HG03135 (cell line): ENCODE measurements around the gene UBAC1.

Source experiments
- ATAC-seq: cut with Tn5 transposase; IDR thresholded peaks from one replicate; pipeline ENCODE4 v1.9.1; 2021; ENCODE audit warnings: mild to moderate bottlenecking, moderate library complexity; ENCODE audit not compliant: unreplicated experiment

The UBAC1 gene

DNA sequence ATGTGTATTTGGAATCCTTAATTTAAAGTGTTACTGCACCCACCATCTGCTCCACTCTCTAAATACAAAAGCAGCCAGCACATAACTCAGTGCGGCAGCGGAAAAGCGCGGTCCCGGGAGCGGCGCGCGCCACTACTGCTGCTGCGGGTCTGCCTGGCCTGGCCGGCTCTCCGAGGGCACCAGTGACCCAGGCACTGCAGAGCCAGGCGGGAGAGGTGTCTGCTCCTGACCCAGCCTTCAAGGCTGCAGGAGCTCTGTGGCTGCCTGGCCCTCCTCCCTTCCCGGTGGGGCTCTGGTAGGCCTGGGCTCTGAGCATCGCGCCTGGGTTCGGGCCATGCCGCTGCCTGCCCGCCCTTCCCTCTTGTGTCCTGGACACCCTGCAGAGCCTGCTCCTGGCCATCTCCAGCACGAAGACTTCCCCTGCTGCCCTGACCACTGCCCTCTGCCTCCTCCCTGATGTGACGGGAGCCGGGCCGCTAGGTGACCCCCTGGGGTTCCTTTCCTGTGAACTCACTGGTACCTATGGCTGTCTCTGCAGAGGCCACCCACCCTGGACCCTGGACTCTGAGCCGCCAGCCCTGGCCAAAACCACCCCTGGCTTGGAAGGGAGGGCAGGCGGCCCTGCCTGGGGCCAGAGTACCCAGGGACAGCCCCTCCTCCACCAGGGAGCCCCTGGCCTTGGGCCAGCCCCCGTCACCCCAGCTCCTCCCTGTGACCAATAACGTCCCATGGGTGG is 32.8 kb upstream of the UBAC1 start:
- no peak for ATAC-seq

DNA sequence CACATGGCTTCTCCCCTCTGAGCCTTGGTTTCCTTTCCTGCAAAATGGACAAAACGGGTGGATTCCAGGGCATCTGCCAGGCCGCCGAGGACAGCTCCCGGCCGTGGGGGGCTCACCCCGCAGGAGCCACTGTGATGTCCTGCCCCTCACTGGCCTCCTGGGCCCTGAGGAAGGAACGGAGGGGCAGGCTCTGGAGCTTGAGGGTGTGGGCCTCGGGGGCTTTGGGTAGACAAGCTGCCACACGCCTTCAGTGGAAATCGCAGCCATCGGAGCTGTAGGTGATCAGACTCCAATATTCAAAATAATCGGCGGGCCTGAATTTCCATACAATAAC is 32.2 kb upstream of the UBAC1 start:
- no peak for ATAC-seq

DNA sequence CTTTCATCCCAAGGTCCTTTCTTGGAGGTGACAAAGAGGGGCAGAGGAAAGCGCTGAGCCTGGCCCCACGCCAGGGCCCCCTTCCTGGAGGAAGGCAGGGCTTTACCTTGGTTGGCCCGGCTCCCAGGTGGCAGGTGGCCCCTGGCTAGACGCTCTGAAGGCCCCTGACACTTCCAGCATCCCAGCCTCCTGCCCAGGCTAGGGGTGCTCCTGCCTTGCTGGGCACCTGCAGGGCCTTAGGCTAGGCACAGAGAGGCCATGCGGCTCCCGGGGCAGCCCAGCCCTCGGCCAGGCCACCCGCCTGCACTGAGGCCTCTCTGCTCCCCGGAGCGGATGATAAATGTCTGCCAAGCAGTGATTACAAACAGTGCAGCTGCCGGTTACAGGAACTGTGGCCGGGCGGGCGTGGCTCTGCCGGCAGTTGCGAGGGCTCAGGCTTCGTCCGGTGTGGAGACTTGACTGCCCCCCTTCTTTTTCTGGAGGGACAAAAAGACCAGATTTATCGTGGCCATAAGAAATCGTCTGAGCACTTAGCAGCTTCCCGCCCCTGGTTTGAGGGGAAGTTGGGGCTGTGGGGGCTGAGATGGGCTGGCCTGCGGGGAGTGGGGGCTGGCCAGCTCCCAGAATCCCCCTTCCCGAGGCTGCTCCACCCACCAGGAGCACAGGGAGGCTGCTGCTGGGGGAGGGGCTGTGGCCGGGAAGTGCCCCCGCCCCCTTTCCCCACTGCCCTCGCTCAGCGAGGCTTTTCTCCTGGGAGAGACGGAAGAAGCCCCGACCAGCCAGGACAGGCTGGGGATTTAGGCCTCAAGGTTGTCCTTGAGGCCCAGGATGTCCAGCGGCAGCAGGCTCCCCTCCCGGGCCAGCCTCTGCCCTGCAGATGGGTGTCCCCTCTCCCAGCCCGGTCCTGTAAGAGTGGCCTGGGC is 31.6 kb upstream of the UBAC1 start:
- ATAC-seq: no peak

DNA sequence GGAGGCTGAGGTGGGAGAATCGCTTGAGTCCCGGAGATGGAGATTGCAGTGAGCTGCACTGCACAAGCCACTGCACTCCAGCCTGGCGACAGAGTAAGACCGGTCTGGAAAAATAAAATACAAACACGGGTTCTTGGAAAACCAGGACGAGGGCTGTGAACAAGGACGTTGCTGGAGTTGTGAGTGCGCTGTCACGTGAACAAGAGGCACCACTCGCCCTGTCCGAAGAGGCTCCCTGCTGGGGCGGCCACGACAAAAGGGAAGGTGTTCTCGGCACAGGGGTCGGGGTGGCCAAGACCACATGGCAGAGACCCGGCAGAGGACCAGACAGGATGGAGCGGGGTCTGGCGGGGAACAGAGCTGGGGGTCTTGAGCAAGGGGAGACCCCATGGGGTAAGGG is 30.6 kb upstream of the UBAC1 start:
- ATAC-seq: no peak

DNA sequence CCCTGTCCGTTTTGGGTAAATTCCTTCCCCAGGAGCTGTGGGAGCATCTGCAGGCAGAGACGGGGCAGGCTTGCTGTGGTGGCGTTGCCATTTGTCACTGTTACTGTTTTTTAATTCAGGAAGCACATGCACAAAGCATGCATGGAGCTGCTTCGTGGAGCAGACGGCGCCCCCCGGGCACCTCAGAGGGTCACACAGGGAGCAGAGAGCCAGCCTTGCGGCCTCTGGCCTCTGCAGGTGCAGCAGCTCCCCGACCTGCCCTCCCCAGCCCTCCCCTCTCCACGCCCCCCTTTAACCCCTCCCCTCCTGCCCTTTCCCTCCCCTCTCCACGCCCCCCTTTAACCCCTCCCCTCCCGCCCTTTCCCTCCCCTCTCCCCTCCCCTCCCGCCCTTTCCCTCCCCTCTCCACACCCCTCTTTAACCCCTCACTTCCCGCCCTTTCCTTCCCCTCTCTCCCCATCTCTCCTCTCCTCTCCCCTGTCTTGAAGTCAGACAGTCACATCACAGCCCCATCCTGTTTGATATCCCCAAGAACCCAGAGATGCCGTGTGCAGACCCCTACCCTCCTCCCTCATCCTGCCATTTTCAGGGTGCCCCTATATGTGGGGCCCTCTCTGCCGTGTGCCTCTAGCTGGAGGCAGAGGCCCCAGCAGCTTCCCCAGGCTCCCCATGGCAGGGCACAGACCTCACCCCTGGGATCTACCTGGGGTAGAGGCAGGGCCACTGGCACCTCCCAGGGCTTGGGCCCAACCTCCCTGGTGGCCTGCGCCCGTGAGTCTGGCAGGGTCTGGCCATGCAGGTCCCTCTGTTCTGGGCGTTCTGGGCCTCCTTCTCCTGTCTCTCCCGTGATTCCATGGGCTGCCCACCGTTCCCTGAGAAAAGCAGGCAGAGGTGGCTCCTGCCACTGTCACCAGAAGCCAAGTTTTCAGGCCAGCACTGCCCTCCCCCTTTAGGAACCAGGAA is 29.6 kb upstream of the UBAC1 start:
- ATAC-seq: no peak

DNA sequence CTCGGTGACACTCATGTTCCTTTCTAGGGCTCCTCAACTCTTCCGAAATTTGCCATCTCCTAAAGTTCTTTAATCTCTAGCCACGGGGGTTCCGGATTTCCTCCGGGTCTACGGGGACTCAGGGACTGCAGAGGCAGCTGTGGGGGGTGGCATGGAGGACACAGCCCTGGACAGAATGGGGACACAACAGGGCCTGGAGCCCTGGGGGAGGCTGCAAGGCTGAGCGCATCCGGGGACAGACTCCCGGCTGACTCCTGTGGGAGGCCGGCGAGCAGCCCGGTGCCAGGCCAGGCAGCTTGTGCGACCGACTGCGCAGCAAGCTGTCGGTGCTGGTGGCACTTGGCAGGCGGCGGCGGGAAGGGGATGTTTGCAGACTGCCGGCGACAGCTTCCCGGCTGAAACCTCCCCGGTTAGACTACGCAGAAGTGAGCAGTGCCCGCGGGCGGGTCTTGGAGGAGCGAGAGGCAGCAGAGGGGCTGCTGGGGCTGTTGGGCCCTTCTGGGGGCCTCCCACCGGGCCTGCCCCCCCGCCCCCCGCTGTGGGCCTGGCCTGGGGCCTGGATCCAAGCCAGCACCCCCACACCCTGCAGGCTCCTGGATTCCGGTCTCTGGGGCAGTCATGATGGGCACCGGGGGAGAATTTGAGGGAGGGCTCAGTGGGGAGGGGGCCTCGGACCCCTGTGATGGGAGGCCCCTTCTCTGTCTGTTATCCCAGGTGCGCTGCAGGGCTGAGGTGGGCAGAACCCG is 28.7 kb upstream of the UBAC1 start:
- no peak for ATAC-seq

DNA sequence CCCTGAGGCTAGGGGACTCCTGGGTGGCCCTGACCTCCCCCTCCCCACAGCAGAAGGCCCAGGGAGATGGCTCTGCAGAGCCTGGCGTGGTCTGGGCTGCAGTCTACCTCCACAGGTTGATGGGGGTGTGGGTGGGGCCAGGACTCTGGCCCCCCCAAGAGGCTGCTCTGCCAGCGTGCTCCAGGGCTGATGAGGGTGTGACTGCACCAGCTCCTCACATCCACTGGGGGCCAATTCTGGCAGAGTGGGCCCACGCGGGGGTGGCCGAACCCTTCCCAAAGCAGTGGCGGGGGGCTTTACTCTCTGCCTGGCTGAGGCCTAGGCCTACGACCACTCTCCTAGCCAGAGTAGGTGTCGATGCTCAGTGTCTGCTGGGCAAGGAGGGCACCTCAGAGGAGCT is 28.0 kb upstream of the UBAC1 start:
- ATAC-seq: no peak

DNA sequence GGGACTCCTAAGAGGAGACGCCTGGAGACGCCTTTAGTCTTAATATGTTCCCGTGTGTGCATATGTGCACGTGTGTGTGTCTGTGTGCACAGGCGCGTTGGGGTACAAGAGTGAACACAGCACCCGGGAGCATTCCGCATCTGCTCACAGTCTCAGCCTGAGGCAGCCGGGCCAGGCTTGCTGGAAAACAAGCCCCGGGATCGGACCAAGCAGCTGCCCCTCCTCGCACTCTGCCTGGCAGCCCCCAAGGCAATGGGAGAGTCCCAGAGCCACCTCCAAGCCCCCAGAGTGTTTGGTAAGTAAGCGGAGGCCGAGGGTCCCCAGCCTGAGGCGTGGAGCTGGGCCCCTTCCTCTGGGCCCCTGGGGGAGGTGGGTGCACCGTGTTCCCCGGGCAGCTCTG is 27.3 kb upstream of the UBAC1 start:
- no peak for ATAC-seq

DNA sequence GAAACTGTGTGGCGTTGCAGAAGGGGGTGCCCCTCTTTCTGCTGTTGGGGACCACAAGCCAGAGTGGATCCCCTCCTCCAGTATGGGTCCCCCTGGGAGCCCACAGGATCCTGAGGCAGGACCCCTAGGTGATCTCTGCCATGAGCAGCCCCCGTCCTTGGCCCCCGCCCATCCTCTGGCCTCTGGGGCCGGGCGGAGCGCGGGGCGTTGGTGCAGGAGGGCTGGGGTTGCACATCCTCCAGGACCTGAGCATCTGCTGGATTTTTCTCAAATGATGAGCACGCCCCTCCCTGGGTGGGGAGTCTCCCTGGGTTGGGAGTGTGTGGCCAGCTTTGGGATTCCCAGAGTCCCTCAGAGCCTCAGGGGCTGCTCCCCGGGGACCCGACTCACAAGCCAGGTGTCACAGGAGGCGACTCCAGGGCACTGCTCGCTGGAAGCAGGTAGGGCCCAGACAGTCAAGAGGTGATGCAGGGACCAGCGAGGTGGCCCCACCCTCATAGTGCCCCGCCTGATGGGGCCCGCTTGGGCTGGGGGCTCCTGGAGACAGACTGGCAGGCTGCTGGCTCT is 26.7 kb upstream of the UBAC1 start:
- no peak for ATAC-seq

DNA sequence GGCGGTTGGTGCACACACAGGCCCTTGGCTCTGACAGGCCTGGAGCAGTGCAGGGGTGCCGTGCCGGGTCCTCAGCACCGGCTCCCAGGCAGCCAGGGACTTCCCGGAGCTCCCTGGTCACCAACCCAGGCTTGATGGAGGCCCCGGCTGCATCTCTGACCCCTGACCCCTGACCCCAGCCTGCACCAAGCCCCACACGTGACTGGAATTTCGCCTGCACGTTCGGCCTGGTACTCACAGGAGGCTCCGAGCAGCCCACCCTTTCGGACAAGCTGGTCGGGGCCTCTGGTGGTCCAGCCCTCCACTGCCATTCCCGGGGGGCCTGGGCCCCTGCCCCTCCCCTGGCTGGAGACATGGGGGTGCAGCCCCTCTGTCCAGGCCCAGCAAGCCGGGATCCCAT is 25.4 kb upstream of the UBAC1 start:
- no peak for ATAC-seq

DNA sequence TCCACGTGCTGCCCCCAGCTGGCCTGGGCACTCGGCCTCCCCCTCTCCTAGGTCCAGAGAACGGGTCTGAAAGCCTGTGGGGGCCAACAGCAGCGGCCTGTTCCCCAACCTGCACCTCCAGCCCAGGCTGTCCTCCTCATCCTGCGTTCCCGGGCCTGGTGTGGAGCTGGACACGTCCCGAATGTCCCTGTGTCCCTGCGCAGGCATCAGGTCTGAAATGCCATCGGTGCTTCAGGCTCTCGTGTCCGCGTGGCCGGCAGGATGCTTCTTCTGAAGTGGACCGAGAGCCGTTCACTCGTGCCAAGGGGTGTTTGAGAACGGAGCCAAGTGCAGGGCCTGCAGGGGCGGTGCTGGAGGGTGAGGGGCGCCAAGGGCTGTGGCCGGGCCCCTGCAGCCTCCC is 24.7 kb upstream of the UBAC1 start:
- no peak for ATAC-seq

DNA sequence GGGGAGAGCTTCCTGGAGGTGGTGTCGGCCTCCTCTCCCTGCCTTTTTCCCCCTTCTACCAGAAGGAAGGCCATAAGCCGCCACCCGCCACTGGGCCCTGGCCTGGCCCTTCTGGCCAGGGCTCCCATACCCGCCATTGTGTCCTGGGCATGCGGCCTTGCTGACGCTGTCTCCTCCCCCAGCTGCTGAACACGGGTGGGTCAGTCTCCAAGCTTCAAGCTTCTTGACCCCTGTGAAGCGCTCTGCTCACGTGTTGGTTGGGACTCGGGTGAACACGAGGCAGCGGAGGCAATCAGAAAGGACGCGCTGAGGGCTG is 24.2 kb upstream of the UBAC1 start:
- ATAC-seq: no peak

DNA sequence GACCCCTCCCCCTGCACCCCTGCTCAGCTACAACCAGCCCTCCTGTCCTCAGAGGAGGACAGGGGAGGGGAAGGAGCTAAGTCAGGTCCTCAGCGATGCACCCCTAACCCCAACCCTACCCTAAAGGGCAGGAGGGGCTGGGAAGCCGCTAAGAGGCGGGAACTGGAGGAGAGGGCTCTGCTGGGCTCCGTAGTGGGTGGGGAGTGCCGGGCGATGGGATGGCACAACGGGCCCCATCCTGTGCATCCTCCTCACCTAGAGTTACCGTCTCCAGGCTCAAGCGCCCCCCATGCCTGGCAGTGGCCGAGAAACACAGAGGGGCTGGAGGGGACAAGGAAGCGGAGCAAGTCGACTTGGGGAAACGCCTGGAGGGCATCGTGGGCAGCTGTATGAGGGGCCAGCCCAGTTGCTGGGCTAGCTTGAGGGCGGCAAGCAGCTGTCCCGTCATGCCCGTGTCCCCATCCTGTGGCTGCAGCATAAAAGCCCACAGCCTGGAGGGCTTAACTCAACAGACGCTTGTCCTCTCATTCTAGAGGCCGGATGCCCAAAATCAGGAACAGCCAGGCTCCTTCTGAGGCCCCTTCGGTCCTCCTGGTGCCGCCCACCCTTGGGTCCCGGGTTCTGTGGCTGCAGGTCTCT is 23.0 kb upstream of the UBAC1 start:
- ATAC-seq: no peak

DNA sequence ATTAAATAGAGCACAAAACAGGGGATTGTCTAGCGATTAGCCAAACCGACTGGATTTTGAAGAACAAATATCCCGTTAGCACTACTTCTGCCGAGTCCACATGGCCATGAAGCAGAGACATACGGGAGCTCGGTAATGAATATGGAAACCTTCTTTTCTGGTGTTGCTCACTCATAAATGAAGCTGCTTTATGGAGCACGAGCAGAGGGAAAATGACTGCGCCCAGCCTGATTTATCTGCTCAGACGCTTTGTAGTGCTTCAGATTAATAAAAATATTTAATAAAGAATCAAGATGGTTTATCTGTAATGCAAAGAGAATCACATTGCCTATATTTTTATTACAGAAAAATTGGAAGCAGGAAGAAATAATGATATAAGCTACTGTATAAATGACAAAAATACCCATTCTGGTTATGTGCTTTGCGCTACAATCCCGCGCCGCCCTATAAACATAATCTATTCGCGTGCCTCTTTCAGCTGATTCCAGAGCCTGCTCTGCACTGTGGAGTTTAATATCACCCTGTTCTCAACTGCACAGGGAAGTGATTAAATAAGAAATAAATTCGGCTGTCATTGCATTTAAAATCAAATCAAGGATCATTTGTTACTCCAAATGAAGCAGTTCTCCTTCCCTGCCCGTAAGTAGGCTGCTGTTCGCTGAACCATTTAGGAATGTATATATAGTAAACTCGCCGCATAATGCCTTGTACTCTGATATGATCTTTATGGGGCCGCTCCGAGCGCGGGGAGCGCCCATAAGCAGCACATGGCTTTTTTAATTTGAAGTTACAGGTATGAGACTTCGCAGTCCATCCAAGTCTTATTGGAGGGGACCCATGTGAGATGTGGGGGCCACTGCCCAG is 22.3 kb upstream of the UBAC1 start:
- no peak for ATAC-seq

DNA sequence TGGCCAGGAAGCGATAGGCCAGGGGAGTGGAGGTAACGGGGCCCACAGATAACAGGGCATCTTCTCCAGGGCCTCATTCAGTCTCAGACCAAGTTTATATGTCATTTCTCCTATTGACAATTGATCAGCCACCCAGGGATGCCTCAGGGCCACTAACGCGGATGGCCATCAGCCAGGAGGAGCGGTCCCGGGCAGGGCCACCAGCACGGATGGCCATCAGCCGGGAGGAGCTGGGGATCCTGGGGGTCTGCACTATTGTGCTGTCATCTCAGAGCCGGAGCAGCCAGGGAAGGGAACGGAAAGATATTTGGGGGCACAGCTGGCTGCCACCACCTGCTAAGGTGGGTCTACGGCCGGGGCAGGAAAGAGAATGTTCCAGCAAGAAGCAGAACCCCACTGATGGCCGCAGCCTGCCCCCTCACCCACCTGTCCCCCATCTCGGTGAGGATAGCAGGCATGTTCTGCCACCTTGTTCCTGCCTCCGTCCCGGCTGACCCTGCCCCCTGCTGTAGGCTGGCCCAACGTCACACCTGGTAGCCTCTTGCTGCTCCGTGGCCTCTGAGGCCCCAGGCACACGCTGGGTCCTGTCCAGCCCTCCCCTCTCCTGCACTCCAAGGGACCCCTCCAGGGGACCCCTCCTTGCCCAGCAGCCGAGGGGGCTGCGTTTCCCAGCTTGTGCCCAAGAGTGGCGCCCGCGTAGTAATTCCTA is 21.5 kb upstream of the UBAC1 start:
- ATAC-seq: no peak

DNA sequence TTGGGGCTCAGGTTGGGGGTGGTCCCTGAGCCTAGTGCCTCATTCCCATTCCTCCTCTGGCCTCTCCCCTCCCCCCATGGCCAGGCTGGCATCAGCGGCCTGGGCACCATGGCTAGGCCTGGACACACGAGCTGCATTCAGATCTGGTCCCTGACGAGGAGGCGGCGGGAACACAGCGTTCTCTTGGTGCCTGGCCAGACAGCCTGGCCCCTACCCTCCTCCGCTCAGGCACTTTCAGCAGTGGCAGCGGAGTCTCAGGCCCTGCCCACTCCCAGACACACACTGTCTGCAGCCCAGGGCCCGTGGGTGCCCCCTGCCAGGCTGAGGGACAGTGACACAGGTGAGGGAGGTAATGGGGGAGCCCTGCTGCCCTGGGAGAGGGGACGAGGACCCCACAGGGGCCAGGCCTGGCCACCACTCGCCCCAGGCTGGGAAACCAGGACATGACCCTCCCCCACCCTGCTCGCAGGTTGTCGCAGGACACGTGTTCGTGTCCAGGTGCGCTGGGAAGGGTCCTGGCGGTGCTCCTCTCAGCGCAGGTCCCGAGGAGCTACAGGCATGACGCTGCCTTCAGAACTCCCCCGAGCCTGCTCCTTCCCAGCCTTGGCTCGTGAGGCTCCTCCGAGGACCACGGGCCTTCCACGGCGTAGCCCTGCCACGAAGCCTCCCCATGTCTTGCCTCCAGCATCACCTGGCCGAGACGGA is 19.9 kb upstream of the UBAC1 start:
- no peak for ATAC-seq

DNA sequence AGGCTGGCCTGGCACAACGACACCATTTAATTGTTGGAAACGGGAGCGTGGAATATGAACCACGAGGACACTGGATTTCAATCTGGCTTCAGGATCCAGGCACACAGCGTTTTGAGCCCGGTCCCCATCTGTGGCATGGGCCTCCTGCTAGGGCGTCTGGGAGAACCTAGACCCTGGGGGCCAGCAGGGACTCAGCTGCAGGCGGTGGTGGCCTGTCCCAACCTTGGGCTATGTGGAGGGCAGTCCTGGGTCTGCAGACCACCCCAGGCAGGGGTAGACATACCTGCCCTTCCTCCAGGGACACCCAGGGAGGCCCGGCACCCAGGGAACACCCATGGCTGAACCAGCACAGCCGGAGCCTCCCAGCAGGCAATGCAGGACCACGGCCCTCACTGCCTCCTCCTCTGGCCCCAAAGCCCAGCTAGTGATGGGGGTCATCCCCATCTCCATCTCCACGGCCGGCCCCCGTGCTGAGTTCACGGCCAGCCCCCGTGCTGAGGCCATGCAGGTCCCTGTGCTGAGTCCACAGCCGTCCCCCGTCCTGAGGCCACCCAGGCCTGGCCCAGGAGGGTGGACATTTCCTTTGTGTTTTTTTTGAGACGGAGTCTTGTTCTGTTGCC is 18.5 kb upstream of the UBAC1 start:
- ATAC-seq: no peak
